Measurements from ENCODE around the gene INA.
"Not testable (repeated sequence)": the region's sequence is repeated elsewhere in the genome, so short reads cannot be mapped to it uniquely, and the experiment has no call there.

DNA sequence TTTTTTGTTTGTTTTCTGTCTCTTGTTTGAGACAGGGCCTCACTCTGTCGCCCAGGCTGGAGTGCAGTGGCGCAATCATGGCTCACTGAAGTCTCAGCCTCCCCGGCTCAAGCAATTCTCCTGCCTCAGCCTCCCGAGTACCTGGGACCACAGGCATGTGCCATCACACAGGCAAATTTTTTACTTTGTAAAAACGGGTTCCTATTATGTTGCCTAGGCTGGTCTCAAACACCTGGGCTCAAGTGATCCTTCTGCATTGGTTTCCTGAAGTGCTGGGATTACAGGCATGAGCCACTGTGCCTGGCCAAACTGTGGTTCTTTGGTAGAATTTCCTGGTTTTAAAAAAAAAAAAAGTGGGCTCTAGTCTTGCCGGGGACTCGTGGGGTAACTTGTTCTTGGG, 31.4 kb upstream of the INA start, which contains the start of gene RPEL1:
- TF ChIP-seq, protein P1, sequence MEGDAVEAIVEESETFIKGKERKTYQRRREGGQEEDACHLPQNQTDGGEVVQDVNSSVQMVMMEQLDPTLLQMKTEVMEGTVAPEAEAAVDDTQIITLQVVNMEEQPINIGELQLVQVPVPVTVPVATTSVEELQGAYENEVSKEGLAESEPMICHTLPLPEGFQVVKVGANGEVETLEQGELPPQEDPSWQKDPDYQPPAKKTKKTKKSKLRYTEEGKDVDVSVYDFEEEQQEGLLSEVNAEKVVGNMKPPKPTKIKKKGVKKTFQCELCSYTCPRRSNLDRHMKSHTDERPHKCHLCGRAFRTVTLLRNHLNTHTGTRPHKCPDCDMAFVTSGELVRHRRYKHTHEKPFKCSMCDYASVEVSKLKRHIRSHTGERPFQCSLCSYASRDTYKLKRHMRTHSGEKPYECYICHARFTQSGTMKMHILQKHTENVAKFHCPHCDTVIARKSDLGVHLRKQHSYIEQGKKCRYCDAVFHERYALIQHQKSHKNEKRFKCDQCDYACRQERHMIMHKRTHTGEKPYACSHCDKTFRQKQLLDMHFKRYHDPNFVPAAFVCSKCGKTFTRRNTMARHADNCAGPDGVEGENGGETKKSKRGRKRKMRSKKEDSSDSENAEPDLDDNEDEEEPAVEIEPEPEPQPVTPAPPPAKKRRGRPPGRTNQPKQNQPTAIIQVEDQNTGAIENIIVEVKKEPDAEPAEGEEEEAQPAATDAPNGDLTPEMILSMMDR (conservative IDR thresholded peaks at IDR 0.05): not testable (repeated sequence)
- not testable (repeated sequence) for TF ChIP-seq EZH2 (IDR thresholded peaks at IDR 0.05; ENCODE audit: low read depth)

All from PC-9 (cell line).